ENCODE data around the gene GREM2.

DNA sequence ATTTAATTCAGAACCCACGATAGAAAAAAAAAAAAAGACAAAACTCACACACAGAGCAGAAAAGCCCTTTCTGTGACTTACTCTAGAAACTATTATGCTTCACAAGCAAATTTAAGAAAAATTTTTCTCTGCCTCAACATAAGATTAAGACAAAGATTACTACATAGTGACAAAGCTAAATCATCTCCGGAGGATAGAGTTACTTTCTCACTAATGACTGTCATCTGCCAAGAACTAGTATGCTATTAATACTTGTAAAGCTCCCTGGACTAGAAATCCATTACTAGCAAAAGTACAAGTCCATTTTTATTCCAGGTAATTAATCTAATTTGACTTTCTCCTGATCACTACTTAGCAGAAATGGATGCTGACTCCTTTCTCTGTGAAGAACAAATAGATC, 25.9 kb downstream of the GREM2 start:
- TF ChIP-seq, protein P1, sequence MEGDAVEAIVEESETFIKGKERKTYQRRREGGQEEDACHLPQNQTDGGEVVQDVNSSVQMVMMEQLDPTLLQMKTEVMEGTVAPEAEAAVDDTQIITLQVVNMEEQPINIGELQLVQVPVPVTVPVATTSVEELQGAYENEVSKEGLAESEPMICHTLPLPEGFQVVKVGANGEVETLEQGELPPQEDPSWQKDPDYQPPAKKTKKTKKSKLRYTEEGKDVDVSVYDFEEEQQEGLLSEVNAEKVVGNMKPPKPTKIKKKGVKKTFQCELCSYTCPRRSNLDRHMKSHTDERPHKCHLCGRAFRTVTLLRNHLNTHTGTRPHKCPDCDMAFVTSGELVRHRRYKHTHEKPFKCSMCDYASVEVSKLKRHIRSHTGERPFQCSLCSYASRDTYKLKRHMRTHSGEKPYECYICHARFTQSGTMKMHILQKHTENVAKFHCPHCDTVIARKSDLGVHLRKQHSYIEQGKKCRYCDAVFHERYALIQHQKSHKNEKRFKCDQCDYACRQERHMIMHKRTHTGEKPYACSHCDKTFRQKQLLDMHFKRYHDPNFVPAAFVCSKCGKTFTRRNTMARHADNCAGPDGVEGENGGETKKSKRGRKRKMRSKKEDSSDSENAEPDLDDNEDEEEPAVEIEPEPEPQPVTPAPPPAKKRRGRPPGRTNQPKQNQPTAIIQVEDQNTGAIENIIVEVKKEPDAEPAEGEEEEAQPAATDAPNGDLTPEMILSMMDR (IDR thresholded peaks at IDR 0.05), result no peak
- no peak for TF ChIP-seq POLR2A (IDR thresholded peaks at IDR 0.05)

Data from uterus (tissue), 2 donors.